HCT116 (cell line): ENCODE data around the gene MZT2B. TPM values are rescaled to one million over a fixed set of nuclear protein-coding genes. Genes with fewer than 3 reads are reported as not detected.

Source experiments
- ATAC-seq: fragments of 200-7000 bp; cut with Tn5 transposase; 2 replicates; pipeline ENCODE4 v1.9.1; 2020; ENCODE audit warnings: mild to moderate bottlenecking, moderate library complexity
- BruUV-seq: library from RNA; stranded (reverse); fragments of 400-500 nt; replicated peaks from 2 replicates; lab custom pipeline; 2021; lab: Mats Ljungman, UMichigan
- CTCF ChIA-PET: fragments of 300-600 bp; sonication (Branson Sonifier 250); formaldehyde crosslinking; loops from one replicate; lab custom pipeline; 2021; ENCODE audit warnings: antibody characterized with exemption; lab: Charles Lee
- POLR2A ChIA-PET: fragments of 300-600, 350-600 bp; sonication (Branson Sonifier 250); formaldehyde crosslinking; loops from one replicate; lab custom pipeline; 2021; ENCODE audit warnings: antibody characterized with exemption; lab: Charles Lee
- RAD21 ChIA-PET, 2 experiments: fragments of 300-600 bp; sonication (Branson Sonifier 250); formaldehyde crosslinking; loops; one replicate each; lab custom pipeline; 2023; ENCODE audit warnings: low total read pairs in 2 of 2; ENCODE audit not compliant: uncharacterized antibody in 2 of 2, unreplicated experiment in 2 of 2, low non-redundant PET in 1 of 2; lab: Charles Lee
- DNase-seq: peaks from one replicate; pipeline ENCODE4 v3.0.0-alpha.2; 2010; ENCODE audit warnings: low read depth, low spot score
- H2AFZ ChIP-seq: fragments of 200-600 bp; shearing (Covaris generic), sonication (generic); 2 replicates; pipeline ENCODE4 v1.6.1; 2017; ENCODE audit warnings: low read depth, mixed run types, mixed read lengths, antibody characterized with exemption, low read length; ENCODE audit not compliant: poor library complexity, severe bottlenecking
- H3K27ac ChIP-seq: 2 replicates; pipeline ENCODE4 v1.5.1; 2012; ENCODE audit warnings: low read depth, low read length
- H3K27me3 ChIP-seq: fragments of 200-600 bp; sonication (generic); 2 replicates; pipeline ENCODE4 v1.6.1; 2016; ENCODE audit warnings: mixed run types, low read length, mixed read lengths; ENCODE audit not compliant: insufficient read depth
- H3K36me3 ChIP-seq, 2 experiments: fragments of 200-500 bp in 1 of 2; fragments of 200-600 bp in 1 of 2; sonication (Bioruptor generic) in 1 of 2; sonication (generic) in 1 of 2; 2 replicates each; pipeline versions ENCODE4 v1.5.1 to v1.6.1; 2014 to 2016; ENCODE audit warnings: low read length in 2 of 2, inconsistent platforms in 1 of 2, mixed read lengths in 1 of 2, mixed run types in 1 of 2; ENCODE audit not compliant: insufficient read depth in 2 of 2, control insufficient read depth in 1 of 2
- H3K4me1 ChIP-seq, 2 experiments: fragments of 200-600 bp in 1 of 2; sonication (generic) in 1 of 2; 2 replicates each; pipeline versions ENCODE4 v1.5.1 to v1.6.1; 2012 to 2017; ENCODE audit warnings: low read length in 2 of 2, inconsistent platforms in 1 of 2, mild to moderate bottlenecking in 1 of 2, mixed read lengths in 1 of 2, mixed run types in 1 of 2, moderate library complexity in 1 of 2; ENCODE audit not compliant: insufficient read depth in 2 of 2, control insufficient read depth in 1 of 2
- H3K4me2 ChIP-seq: fragments of 200-600 bp; sonication (generic); 2 replicates; pipeline ENCODE4 v1.6.1; 2017; ENCODE audit warnings: mixed run types, low read length, mixed read lengths
- H3K4me3 ChIP-seq, 2 experiments: fragments of 200-600 bp in 1 of 2; sonication (generic) in 1 of 2; replicated peaks in 1 of 2; 2 replicates each; pipeline ENCODE4 v1.5.1; 2011 to 2016; ENCODE audit warnings: low read length in 2 of 2, control low read depth in 1 of 2, low read depth in 1 of 2, mild to moderate bottlenecking in 1 of 2, mixed read lengths in 1 of 2, mixed run types in 1 of 2
- H3K79me2 ChIP-seq: fragments of 200-600 bp; sonication (generic); 2 replicates; pipeline ENCODE4 v1.6.1; 2017; ENCODE audit warnings: mild to moderate bottlenecking, mixed run types, low read length, moderate library complexity, mixed read lengths; ENCODE audit not compliant: insufficient read depth
- H3K9ac ChIP-seq: fragments of 200-600 bp; sonication (generic); 2 replicates; pipeline ENCODE4 v1.6.1; 2016; ENCODE audit warnings: low read length, mixed read lengths
- H3K9me2 ChIP-seq: fragments of 200-600 bp; sonication (generic), shearing (Covaris generic); 2 replicates; pipeline ENCODE4 v1.6.1; 2017; ENCODE audit warnings: mixed run types, mild to moderate bottlenecking, moderate library complexity; ENCODE audit not compliant: insufficient read depth
- H3K9me3 ChIP-seq, 2 experiments: fragments of 200-500 bp in 1 of 2; fragments of 200-600 bp in 1 of 2; sonication (Bioruptor generic) in 1 of 2; sonication (generic) in 1 of 2; 2 replicates each; pipeline ENCODE4 v1.6.1; 2014 to 2017; ENCODE audit warnings: low read length in 2 of 2, mixed read lengths in 2 of 2, inconsistent platforms in 1 of 2, low read depth in 1 of 2, mild to moderate bottlenecking in 1 of 2, mixed run types in 1 of 2, moderate library complexity in 1 of 2; ENCODE audit not compliant: control insufficient read depth in 1 of 2, insufficient read depth in 1 of 2
- H4K20me1 ChIP-seq: fragments of 200-600 bp; sonication (generic), shearing (Covaris generic); 2 replicates; pipeline ENCODE4 v1.6.1; 2017; ENCODE audit warnings: mixed run types, mild to moderate bottlenecking, moderate library complexity; ENCODE audit not compliant: insufficient read depth
- CBX3 ChIP-seq: IDR thresholded peaks from 2 replicates; pipeline ENCODE4 v1.6.1; 2012; ENCODE audit warnings: low read depth
- CTCF ChIP-seq, 3 experiments: fragments of 200-600 bp in 1 of 3; sonication (generic) in 1 of 3; IDR thresholded peaks in 2 of 3; conservative IDR thresholded peaks in 1 of 3; 2 replicates each; pipeline ENCODE4 v1.5.1; 2012 to 2017; ENCODE audit warnings: low read depth in 2 of 3, low read length in 2 of 3, antibody characterized with exemption in 1 of 3, borderline replicate concordance in 1 of 3, control low read depth in 1 of 3, mild to moderate bottlenecking in 1 of 3, mixed read lengths in 1 of 3, mixed run types in 1 of 3, moderate library complexity in 1 of 3; ENCODE audit not compliant: insufficient read depth in 1 of 3
- EGR1 ChIP-seq: IDR thresholded peaks from 2 replicates; pipeline ENCODE4 v1.6.1; 2012; ENCODE audit warnings: low read depth
- ELF1 ChIP-seq: IDR thresholded peaks from 2 replicates; pipeline ENCODE4 v1.6.1; 2012; ENCODE audit warnings: low read depth, borderline replicate concordance
- EZH2 ChIP-seq: fragments of 200-600 bp; sonication (generic); IDR thresholded peaks from 2 replicates; pipeline ENCODE4 v1.6.1; 2017; ENCODE audit warnings: antibody characterized with exemption, mixed run types
- EZH2phosphoT487 ChIP-seq: fragments of 200-600 bp; IDR thresholded peaks from 2 replicates; pipeline ENCODE4 v1.6.1; 2018; ENCODE audit warnings: antibody characterized with exemption, borderline replicate concordance
- JUND ChIP-seq: IDR thresholded peaks from 2 replicates; pipeline ENCODE4 v1.6.1; 2012
- MAX ChIP-seq: IDR thresholded peaks from 2 replicates; pipeline ENCODE4 v1.6.1; 2012
- POLR2A ChIP-seq: IDR thresholded peaks from 2 replicates; pipeline ENCODE4 v1.7.0; 2011; ENCODE audit warnings: borderline replicate concordance; ENCODE audit not compliant: insufficient read depth, insufficient read length; ENCODE audit errors: extremely low read depth
- POLR2AphosphoS5 ChIP-seq: IDR thresholded peaks from 2 replicates; pipeline ENCODE4 v1.6.1; 2011; ENCODE audit warnings: mild to moderate bottlenecking, low read depth, low read length, moderate library complexity
- RAD21 ChIP-seq: IDR thresholded peaks from 2 replicates; pipeline ENCODE4 v1.6.1; 2012; ENCODE audit warnings: low read depth, mild to moderate bottlenecking
- REST ChIP-seq: IDR thresholded peaks from 2 replicates; pipeline ENCODE4 v1.6.1; 2012; ENCODE audit warnings: low read depth
- SIN3A ChIP-seq: IDR thresholded peaks from 2 replicates; pipeline ENCODE4 v1.6.1; 2012; ENCODE audit warnings: low read depth
- SP1 ChIP-seq: IDR thresholded peaks from 2 replicates; pipeline ENCODE4 v1.6.1; 2012; ENCODE audit warnings: low read depth
- SRF ChIP-seq: IDR thresholded peaks from 2 replicates; pipeline ENCODE4 v1.6.1; 2012; ENCODE audit warnings: low read depth
- YY1 ChIP-seq: IDR thresholded peaks from 2 replicates; pipeline ENCODE4 v1.6.1; 2011; ENCODE audit warnings: low read length, low read depth, moderate library complexity, mild to moderate bottlenecking; ENCODE audit not compliant: insufficient replicate concordance; ENCODE audit errors: extremely low read depth
- ZBTB33 ChIP-seq: IDR thresholded peaks from 2 replicates; pipeline ENCODE4 v1.6.1; 2011; ENCODE audit warnings: mild to moderate bottlenecking, low read length, moderate library complexity; ENCODE audit not compliant: insufficient replicate concordance; ENCODE audit errors: extremely low read depth
- ZNF274 ChIP-seq: fragments of 200-500 bp; sonication (Bioruptor generic); IDR thresholded peaks from 2 replicates; pipeline ENCODE4 v1.6.1; 2014; ENCODE audit warnings: mild to moderate bottlenecking, low read depth, low read length, inconsistent platforms
- intact Hi-C: fragments of 100-400 bp; cut with micrococcal nuclease; formaldehyde crosslinking; loops from 2 replicates; pipeline ENCODE4 v1.10.0; 2022
- total RNA-seq: library from RNA; stranded (reverse); gene quantifications from one replicate; pipeline ENCODE4 v1.2.1, GENCODE V29; 2021; ENCODE audit not compliant: unreplicated experiment

MZT2B gene
- total RNA-seq, 1 experiment from 2014 or later = 334 TPM

GRCh38 chr2:130190237-130190636, 8.2 kb downstream of the MZT2B start:
- ChIA-PET CTCF (interaction anchor here (0.8 kb wide), 1 partner anchor 9 kb away, joined by 3 read pairs; the partner anchor contains the start of gene SMPD4), RAD21 (no interaction called here), POLR2A (no interaction called here)
- intact Hi-C loops = no loop called here
- no peak for DNase-seq
- no peak for TF ChIP-seq CTCF (IDR thresholded peaks at IDR 0.05 in 2 of 3, conservative IDR thresholded peaks at IDR 0.05 in 1 of 3; ENCODE audit: borderline replicate concordance in 1 of 3, insufficient read depth in 1 of 3, low read depth in 2 of 3, low read length in 2 of 3)
- no peak for TF ChIP-seq ELF1
- TF ChIP-seq EZH2phosphoT487 = no peak
- TF ChIP-seq POLR2A = no peak
- no peak for TF ChIP-seq EZH2
- TF ChIP-seq MAX = no peak
- no peak for TF ChIP-seq EGR1
- TF ChIP-seq CBX3 = no peak
- TF ChIP-seq SRF = no peak
- no peak for TF ChIP-seq SP1
- TF ChIP-seq JUND = no peak
- no peak for TF ChIP-seq REST
- TF ChIP-seq YY1 = no peak
- no peak for TF ChIP-seq POLR2AphosphoS5
- TF ChIP-seq ZNF274 = no peak
- TF ChIP-seq ZBTB33 = no peak
- no peak for TF ChIP-seq SIN3A
- TF ChIP-seq RAD21 = no peak
- Histone ChIP-seq H3K27me3 (no peaks in the 10 kb centered on the region), H3K27ac (no peak overlapping the region), H3K9ac (no peak overlapping the region), H3K9me2 (no peaks in the 10 kb centered on the region), H3K79me2 (no peaks in the 10 kb centered on the region), H3K4me1 (peaks cover 0 to 7% of the 10 kb centered on the region in 2 experiments; a peak in 1 of 4 replicates), H2AFZ (no peak overlapping the region), H3K36me3 (no peaks in the 10 kb centered on the region), H3K9me3 (no peaks in the 10 kb centered on the region), H3K4me3 (no peak overlapping the region), H4K20me1 (no peaks in the 10 kb centered on the region), H3K4me2 (no peak overlapping the region)
- no TSS peak for BruUV-seq
- no peak for ATAC-seq
